ENCODE measurements around the gene EBF3.
A peak's percentile ranks its signal among the peaks of the same experiment; 100 is the strongest.

Gene EBF3

GRCh38 chr10:129887986-129888783 is 75.9 kb downstream of the EBF3 start:
- DNase-seq, result no peak

GRCh38 chr10:129887381-129887905 is 76.6 kb downstream of the EBF3 start:
- DNase-seq, result no peak

- DNase-seq, result no peak
Observed at GRCh38 chr10:129886263-129886662, 77.8 kb downstream of the EBF3 start.

- no peak for DNase-seq
Observed at GRCh38 chr10:129885526-129885925, 78.5 kb downstream of the EBF3 start.

- no peak for DNase-seq
Observed at GRCh38 chr10:129884398-129885078, 79.5 kb downstream of the EBF3 start.

- no peak for DNase-seq
Observed at GRCh38 chr10:129883626-129884397, 80.3 kb downstream of the EBF3 start.

GRCh38 chr10:129883029-129883428 is 81.0 kb downstream of the EBF3 start:
- no peak for DNase-seq

- DNase-seq, result no peak
Observed at GRCh38 chr10:129882291-129883010, 81.6 kb downstream of the EBF3 start.

GRCh38 chr10:129881641-129882040 is 82.4 kb downstream of the EBF3 start:
- DNase-seq, result no peak

GRCh38 chr10:129880191-129880870 is 83.7 kb downstream of the EBF3 start:
- DNase-seq, result no peak

- DNase-seq, result no peak
Observed at GRCh38 chr10:129879655-129880054, 84.4 kb downstream of the EBF3 start.

GRCh38 chr10:129878835-129879234 is 85.2 kb downstream of the EBF3 start:
- DNase-seq, result no peak

GRCh38 chr10:129877773-129878371 is 86.2 kb downstream of the EBF3 start:
- no peak for DNase-seq

- no peak for DNase-seq
Observed at GRCh38 chr10:129876838-129877237, 87.2 kb downstream of the EBF3 start.

GRCh38 chr10:129875993-129876726 is 87.9 kb downstream of the EBF3 start:
- no peak for DNase-seq

GRCh38 chr10:129873351-129873750 is 90.7 kb downstream of the EBF3 start:
- DNase-seq, result no peak

- DNase-seq, result no peak
Observed at GRCh38 chr10:129871966-129872365, 92.1 kb downstream of the EBF3 start.

GRCh38 chr10:129870961-129871621 is 93.0 kb downstream of the EBF3 start:
- peak; percentile 77 to 90 for DNase-seq

- no peak for DNase-seq
Observed at GRCh38 chr10:129870474-129870757, 93.7 kb downstream of the EBF3 start.
